Ascending aorta (tissue), 2 donors: ENCODE results near the gene ADIPOR2. TPM values are rescaled to one million over a fixed set of nuclear protein-coding genes. Genes with fewer than 3 reads are reported as not detected.
"Not testable (repeated sequence)": the region's sequence is repeated elsewhere in the genome, so short reads cannot be mapped to it uniquely, and the experiment has no call there.

Experiments
- DNase-seq, 2 donors: peaks; one replicate each; pipeline ENCODE4 v3.0.0-alpha.2; 2019; ENCODE audit warnings: low spot score in 2 of 2
- H3K27ac ChIP-seq, 2 donors: fragments of 200-600 bp; sonication (generic); one replicate each; pipeline ENCODE4 v1.5.1; 2016 to 2017; ENCODE audit warnings: mild to moderate bottlenecking in 1 of 2
- H3K27me3 ChIP-seq: fragments of 200-600 bp; sonication (generic); one replicate; pipeline ENCODE4 v1.5.1; 2017
- H3K36me3 ChIP-seq, 2 donors: fragments of 200-600 bp; sonication (generic); one replicate each; pipeline ENCODE4 v1.5.1; 2016
- H3K4me1 ChIP-seq, 2 donors: fragments of 200-600 bp; sonication (generic); one replicate each; pipeline ENCODE4 v1.5.1; 2016 to 2017; ENCODE audit warnings: mild to moderate bottlenecking in 1 of 2
- H3K4me3 ChIP-seq, 2 donors: fragments of 200-600 bp; sonication (generic); one replicate each; pipeline ENCODE4 v1.5.1; 2016 to 2017; ENCODE audit warnings: mild to moderate bottlenecking in 1 of 2
- H3K9me3 ChIP-seq, 2 donors: fragments of 200-600 bp; sonication (generic); one replicate each; pipeline ENCODE4 v1.5.1; 2016
- CTCF ChIP-seq, 3 experiments: fragments of 200-600 bp in 2 of 3; fragments of 450-650 bp in 1 of 3; sonication (generic) in 2 of 3; IDR thresholded peaks; one replicate each; pipeline ENCODE4 v1.5.1; 2016 to 2019; ENCODE audit warnings: antibody characterized with exemption in 3 of 3, mild to moderate bottlenecking in 1 of 3, moderate library complexity in 1 of 3
- intact Hi-C: fragments of 100-400 bp; cut with DNase I; formaldehyde crosslinking; loops from one replicate; pipeline ENCODE4 v1.15.1; 2023
- total RNA-seq: library from RNA; depleted of rRNA; stranded (reverse); fragments of >200 nt; gene quantifications from one replicate; pipeline ENCODE4 v1.1.0, GENCODE V29; 2016

Gene ADIPOR2
- total RNA-seq, 1 donor from 2014 or later = 25.7 TPM

DNA sequence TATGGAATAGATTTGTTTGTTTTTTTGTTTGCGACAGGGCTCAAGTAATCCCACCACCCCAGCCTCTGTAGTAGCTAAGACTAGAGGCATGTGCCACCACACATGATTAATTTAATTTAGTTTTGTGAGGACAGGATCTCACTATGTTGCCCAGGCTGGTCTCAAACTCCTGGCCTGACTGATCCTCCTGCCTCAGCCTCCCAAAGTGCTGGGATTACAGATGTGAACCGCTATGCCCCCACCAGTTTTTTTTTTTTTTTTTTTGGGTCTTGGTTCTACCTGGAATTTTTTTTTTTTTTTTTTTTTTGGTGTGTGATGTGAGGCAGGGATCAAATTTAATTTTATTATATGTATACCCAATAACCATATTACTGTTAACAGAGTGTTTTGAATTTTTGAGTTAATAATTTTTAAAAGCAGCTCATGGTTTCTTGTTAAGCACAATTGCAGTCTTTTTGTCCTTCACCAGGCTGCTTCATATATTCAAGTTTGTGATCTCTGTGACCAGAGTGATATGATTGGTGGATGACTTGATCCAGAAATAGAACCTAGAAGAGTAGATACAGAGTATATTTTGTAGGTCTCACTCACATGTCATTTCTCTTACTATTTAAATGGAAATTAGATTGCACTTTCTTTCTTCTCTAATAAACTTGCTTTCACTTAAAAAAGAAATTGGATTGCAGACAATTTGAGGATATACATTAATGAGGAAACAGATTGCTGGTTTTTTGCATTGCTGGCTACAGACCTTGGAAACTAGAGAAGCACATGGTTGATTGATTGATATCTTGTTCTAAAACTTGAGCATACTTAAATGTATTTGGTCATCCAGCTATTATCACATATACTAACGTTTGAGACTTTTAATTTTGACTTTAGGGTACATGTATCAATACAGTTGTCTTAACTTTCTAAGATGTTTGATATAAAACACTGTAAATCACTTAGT lies 13.2 kb downstream of the ADIPOR2 start:
- H3K4me3 ChIP-seq = no peak overlapping the region
- no peak for DNase-seq
- H3K4me1 ChIP-seq = peaks cover 0 to 3% of the 10 kb centered on the region in 2 donors
- no peaks in the 10 kb centered on the region for H3K27me3 ChIP-seq
- H3K9me3 ChIP-seq = no peaks in the 10 kb centered on the region
- H3K36me3 ChIP-seq = no peaks in the 10 kb centered on the region
- TF ChIP-seq CTCF (IDR thresholded peaks at IDR 0.05) = no peak
- intact Hi-C loops = no loop called here
- H3K27ac ChIP-seq = no peak overlapping the region

- peaks cover 0 to 5% of the 10 kb centered on the region in 2 donors for H3K4me1 ChIP-seq
- no peak overlapping the region for H3K27ac ChIP-seq
- TF ChIP-seq CTCF (IDR thresholded peaks at IDR 0.05) = no peak
- H3K4me3 ChIP-seq = no peak overlapping the region
- no peak for DNase-seq
- intact Hi-C loops = no loop called here
- H3K9me3 ChIP-seq = no peaks in the 10 kb centered on the region
- no peaks in the 10 kb centered on the region for H3K36me3 ChIP-seq
- H3K27me3 ChIP-seq = no peaks in the 10 kb centered on the region
Observed at GRCh38 chr12:1705774-1706631, 15.1 kb downstream of the ADIPOR2 start.

- H3K36me3 ChIP-seq = no peaks in the 10 kb centered on the region
- no peak overlapping the region for H3K27ac ChIP-seq
- TF ChIP-seq CTCF (IDR thresholded peaks at IDR 0.05) = no peak
- no peaks in the 10 kb centered on the region for H3K27me3 ChIP-seq
- no peak for DNase-seq
- H3K9me3 ChIP-seq = no peaks in the 10 kb centered on the region
- peaks cover 0 to 7% of the 10 kb centered on the region in 2 donors for H3K4me1 ChIP-seq
- intact Hi-C loops = no loop called here
- H3K4me3 ChIP-seq = no peak overlapping the region
Observed at GRCh38 chr12:1706632-1706980, 15.7 kb downstream of the ADIPOR2 start.

DNA sequence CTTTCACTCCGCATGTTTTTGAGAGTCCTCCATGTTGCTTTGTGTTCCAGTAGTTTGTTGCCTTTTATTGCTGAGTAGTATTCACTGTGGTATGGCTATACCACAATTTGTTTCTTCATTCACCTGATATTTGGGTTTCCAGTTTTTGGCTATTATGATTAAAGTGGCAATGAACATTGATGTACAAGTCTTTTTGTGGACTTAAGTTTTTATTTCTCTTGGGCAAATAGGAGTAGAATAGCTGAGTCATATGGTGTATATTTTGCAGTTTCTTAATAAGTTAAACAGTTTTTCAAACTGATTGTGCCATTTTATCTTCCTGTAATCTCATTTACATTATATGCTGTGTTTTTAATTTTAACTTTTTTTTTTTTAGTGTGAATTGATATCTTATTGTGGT lies 16.2 kb downstream of the ADIPOR2 start:
- Histone ChIP-seq H3K36me3 (no peaks in the 10 kb centered on the region), H3K9me3 (no peaks in the 10 kb centered on the region), H3K27me3 (no peaks in the 10 kb centered on the region), H3K27ac (no peak overlapping the region), H3K4me1 (peaks cover 0 to 7% of the 10 kb centered on the region in 2 donors), H3K4me3 (no peak overlapping the region)
- DNase-seq = no peak
- intact Hi-C loops = no loop called here
- TF ChIP-seq CTCF (IDR thresholded peaks at IDR 0.05) = no peak

DNA sequence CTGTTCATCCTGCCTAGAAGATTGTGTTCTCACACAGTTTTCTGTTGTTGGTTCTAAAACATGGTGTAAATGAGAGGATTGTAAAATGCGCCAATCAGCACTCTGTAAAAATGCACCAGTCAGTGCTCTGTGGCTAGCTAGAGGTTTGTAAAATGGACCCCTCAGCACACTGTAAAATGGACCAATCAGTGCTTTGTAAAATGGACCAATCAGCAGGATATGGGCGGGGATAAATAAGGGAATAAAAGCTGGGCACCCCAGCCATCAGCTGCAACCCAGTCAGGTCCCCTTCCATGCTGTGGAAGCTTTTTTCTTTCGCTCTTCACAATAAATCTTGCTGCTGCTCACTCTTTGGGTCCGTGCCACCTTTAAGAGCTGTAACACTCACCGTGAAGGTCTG lies 19.1 kb downstream of the ADIPOR2 start:
- intact Hi-C loops, H3K9me3 ChIP-seq, H3K4me3 ChIP-seq, H3K27ac ChIP-seq, H3K4me1 ChIP-seq, H3K27me3 ChIP-seq, DNase-seq, H3K36me3 ChIP-seq: not testable (repeated sequence)

DNA sequence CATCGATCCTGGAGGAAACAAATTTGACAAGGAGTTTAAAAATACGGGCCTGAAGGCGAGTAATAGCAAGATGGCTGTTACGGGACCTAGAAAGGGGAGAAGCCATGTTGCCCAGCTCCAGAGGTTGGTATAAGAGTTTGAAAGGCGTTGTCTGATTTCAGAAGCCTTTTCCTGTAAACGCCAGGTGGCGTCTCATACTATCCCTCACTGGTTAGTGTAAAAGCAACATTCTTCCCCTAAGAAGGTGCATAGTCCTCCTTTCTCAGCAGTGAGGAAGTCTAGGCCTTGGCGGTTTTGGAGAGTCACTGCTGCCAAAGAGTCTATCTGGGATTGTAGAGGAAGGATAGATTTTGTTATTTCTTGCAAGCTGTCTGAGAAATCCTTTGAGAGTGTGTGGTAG lies 20.0 kb downstream of the ADIPOR2 start:
- intact Hi-C loops = not testable (repeated sequence)

GRCh38 chr12:1711536-1712211 lies 20.8 kb downstream of the ADIPOR2 start:
- H3K27me3 ChIP-seq, DNase-seq, H3K27ac ChIP-seq, H3K4me3 ChIP-seq, intact Hi-C loops, H3K9me3 ChIP-seq: not testable (repeated sequence)
- H3K4me1 ChIP-seq = peaks cover 0 to 10% of the 10 kb centered on the region in 2 donors
- peaks cover 0 to 11% of the 10 kb centered on the region in 2 donors for H3K36me3 ChIP-seq

More for the DNA sequence above, 20.0 kb downstream of the ADIPOR2 start:
- H3K27me3 ChIP-seq, DNase-seq, H3K27ac ChIP-seq, H3K4me1 ChIP-seq, H3K4me3 ChIP-seq, H3K9me3 ChIP-seq: not testable (repeated sequence)
- peaks cover 0 to 11% of the 10 kb centered on the region in 2 donors for H3K36me3 ChIP-seq

DNA sequence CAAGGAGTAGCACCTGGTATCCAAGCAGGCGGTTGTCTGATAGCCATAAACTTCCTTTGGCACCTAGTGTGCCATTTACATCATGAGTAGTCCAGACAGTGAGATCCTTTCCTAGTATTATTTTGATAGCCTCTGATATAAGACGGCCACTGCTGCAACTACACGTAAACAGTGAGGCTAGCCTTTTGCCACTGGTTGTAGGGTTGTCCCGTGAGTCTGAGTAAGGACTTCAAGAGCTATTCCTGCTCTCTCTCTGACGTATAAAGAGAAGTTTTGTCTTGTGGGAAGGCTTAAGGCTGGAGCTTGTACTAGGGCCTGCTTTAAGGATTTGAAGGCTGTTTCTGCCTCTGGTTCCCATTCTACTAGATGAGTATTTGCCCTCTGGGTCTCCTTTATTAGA lies 21.4 kb downstream of the ADIPOR2 start:
- H3K27me3 ChIP-seq, H3K27ac ChIP-seq, DNase-seq, intact Hi-C loops, H3K9me3 ChIP-seq, H3K4me3 ChIP-seq: not testable (repeated sequence)
- Histone ChIP-seq H3K36me3 (peaks cover 0 to 11% of the 10 kb centered on the region in 2 donors), H3K4me1 (peaks cover 0 to 15% of the 10 kb centered on the region in 2 donors)

DNA sequence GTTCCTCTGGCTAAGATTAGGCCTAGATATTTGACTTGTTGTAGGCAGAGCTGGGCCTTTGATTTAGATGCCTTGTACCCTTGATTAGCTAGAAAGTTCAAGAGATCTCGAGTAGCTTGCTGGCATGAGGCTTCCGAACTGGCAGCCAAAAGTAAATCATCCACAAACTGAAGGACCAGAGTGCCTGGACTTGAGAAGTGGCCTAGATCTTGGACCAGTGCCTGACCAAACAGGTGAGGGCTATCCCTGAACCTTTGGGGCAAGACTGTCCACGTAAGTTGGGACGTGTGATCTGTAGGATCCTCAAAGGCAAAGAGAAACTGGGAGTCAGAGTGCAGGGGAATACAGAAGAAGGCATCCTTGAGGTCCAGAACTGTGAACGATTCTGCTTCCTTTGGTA lies 22.0 kb downstream of the ADIPOR2 start:
- H3K27me3 ChIP-seq, H3K4me3 ChIP-seq, intact Hi-C loops, H3K27ac ChIP-seq, H3K9me3 ChIP-seq, DNase-seq: not testable (repeated sequence)
- H3K4me1 ChIP-seq = peaks cover 0 to 17% of the 10 kb centered on the region in 2 donors
- H3K36me3 ChIP-seq = peaks cover 0 to 11% of the 10 kb centered on the region in 2 donors
